Measurements from ENCODE around the gene DAGLA. TPM values are rescaled to one million over a fixed set of nuclear protein-coding genes. Genes with fewer than 3 reads are reported as not detected.

Gene DAGLA
- total and polyA plus RNA-seq, 2 of the 13 experiments (the other 11 are each of a cell fraction or from before 2014, with no cell fraction given) = 2.6 to 3.9 TPM

- TF ChIP-seq ZNF335 (CRISPR knock-in tag; IDR thresholded peaks at IDR 0.05) (no peak), ZNF337 (CRISPR knock-in tag; IDR thresholded peaks at IDR 0.05; ENCODE audit: borderline replicate concordance, low read depth) (no peak), IRX3 (CRISPR knock-in tag; IDR thresholded peaks at IDR 0.05; ENCODE audit: borderline replicate concordance, low read depth) (no peak)
Measured at GRCh38 chr11:61769169-61769920, 89.2 kb downstream of the DAGLA start (continued).

- Histone ChIP-seq H3K4me2 (ENCODE audit: low read depth, low read length) (peak overlapping the region; percentile 91), H3K27ac (ENCODE audit: extremely low read length, insufficient read depth, low read length) (peak overlapping the region; percentile 91)
- CTCF ChIA-PET (ENCODE audit: low intra/inter-chr PET ratio, low total read pairs) = interaction anchor here (1.1 to 2.7 kb wide), 4 partner anchors 13 to 22 kb away, joined by 3 to 47 read pairs (median 16); partner anchors contain the start of gene MYRF
Measured at GRCh38 chr11:61769946-61770683, 89.9 kb downstream of the DAGLA start.

More at GRCh38 chr11:61769946-61770683, 89.9 kb downstream of the DAGLA start:
- TF ChIP-seq LBX2 (CRISPR knock-in tag; IDR thresholded peaks at IDR 0.05; ENCODE audit: borderline replicate concordance) (no peak), ZNF543 (CRISPR knock-in tag; IDR thresholded peaks at IDR 0.05) (no peak), MAX (IDR thresholded peaks at IDR 0.05) (0 out of 2 replicates have a peak, but pooled peaks have one; percentile 9), MEIS1 (CRISPR knock-in tag; IDR thresholded peaks at IDR 0.05; ENCODE audit: borderline replicate concordance) (no peak), SP5 (CRISPR knock-in tag; IDR thresholded peaks at IDR 0.05; ENCODE audit: borderline replicate concordance, low read depth) (0 out of 2 replicates have a peak, but pooled peaks have one; percentile 0), TFE3 (CRISPR knock-in tag; IDR thresholded peaks at IDR 0.05) (0 out of 2 replicates have a peak, but pooled peaks have one; percentile 0), ZFP36 (IDR thresholded peaks at IDR 0.05; ENCODE audit: borderline replicate concordance, low read depth, low read length, partially characterized antibody) (no peak), RCOR2 (CRISPR knock-in tag; IDR thresholded peaks at IDR 0.05) (0 out of 2 replicates have a peak, but pooled peaks have one; percentile 3), ZNF549 (CRISPR knock-in tag; IDR thresholded peaks at IDR 0.05) (no peak), CHD4 (IDR thresholded peaks at IDR 0.05; ENCODE audit: borderline replicate concordance, low read length) (no peak)
- TF ChIP-seq, protein P1, sequence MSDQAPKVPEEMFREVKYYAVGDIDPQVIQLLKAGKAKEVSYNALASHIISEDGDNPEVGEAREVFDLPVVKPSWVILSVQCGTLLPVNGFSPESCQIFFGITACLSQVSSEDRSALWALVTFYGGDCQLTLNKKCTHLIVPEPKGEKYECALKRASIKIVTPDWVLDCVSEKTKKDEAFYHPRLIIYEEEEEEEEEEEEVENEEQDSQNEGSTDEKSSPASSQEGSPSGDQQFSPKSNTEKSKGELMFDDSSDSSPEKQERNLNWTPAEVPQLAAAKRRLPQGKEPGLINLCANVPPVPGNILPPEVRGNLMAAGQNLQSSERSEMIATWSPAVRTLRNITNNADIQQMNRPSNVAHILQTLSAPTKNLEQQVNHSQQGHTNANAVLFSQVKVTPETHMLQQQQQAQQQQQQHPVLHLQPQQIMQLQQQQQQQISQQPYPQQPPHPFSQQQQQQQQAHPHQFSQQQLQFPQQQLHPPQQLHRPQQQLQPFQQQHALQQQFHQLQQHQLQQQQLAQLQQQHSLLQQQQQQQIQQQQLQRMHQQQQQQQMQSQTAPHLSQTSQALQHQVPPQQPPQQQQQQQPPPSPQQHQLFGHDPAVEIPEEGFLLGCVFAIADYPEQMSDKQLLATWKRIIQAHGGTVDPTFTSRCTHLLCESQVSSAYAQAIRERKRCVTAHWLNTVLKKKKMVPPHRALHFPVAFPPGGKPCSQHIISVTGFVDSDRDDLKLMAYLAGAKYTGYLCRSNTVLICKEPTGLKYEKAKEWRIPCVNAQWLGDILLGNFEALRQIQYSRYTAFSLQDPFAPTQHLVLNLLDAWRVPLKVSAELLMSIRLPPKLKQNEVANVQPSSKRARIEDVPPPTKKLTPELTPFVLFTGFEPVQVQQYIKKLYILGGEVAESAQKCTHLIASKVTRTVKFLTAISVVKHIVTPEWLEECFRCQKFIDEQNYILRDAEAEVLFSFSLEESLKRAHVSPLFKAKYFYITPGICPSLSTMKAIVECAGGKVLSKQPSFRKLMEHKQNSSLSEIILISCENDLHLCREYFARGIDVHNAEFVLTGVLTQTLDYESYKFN (CRISPR knock-in tag; conservative IDR thresholded peaks at IDR 0.05) = peak; percentile 59; the same call in 1 of the 2 replicates
- Histone ChIP-seq H3K9me3 (ENCODE audit: low read length) (no peaks in the 10 kb centered on the region), H3K4me1 (ENCODE audit: insufficient read depth, low read length) (peaks cover 73% of the 10 kb centered on the region), H3K27me3 (ENCODE audit: control insufficient read depth in 1 of 2, insufficient read depth in 2 of 2, low read length in 2 of 2) (no peaks in the 10 kb centered on the region; a peak in 1 of 5 replicates), H3K36me3 (replicated peaks in 1 of 2; ENCODE audit: control insufficient read depth in 1 of 2, insufficient read depth in 2 of 2, low read length in 2 of 2) (peaks cover 2 to 4% of the 10 kb centered on the region in 2 experiments; a peak in 1 of 5 replicates), H3K9ac (ENCODE audit: insufficient read depth, low read depth, low read length) (peak overlapping the region; percentile 76), H3K79me2 (ENCODE audit: insufficient read depth, low read length) (no peaks in the 10 kb centered on the region), H3K4me3 (replicated peaks in 1 of 3; ENCODE audit: insufficient read depth in 1 of 3, low read depth in 2 of 3, low read length in 3 of 3) (peak overlapping the region in 2 of 3 experiments; percentile 56 to 66; a peak in 5 of 6 replicates), H2AFZ (ENCODE audit: low read length) (no peak overlapping the region), H4K20me1 (ENCODE audit: insufficient read depth, low read length) (no peaks in the 10 kb centered on the region)
- in situ Hi-C loops (cut with HindIII; ENCODE audit: extremely low pct_ligation_motif_present, low pct_unique_long_range_greater_than_20kb) (no loop called here), intact Hi-C loops (cut with micrococcal nuclease; ENCODE audit: unreplicated experiment) (loop anchor here (2.0 kb wide), 1 partner anchor 21 kb away; no protein-coding TSS in a partner anchor)
- DNase-seq (ENCODE audit: low spot score) (no peak), ATAC-seq (peak; percentile 12), FAIRE-seq (no peak)
- 79% methylated on average over 12 of the region's 20 CpGs for WGBS (ENCODE audit: low lambda C conversion rate)
- POLR2A ChIA-PET = interaction anchor here (0.6 to 5.5 kb wide), 13 partner anchors 14 to 198 kb away, joined by 3 to 92 read pairs (median 6); partner anchors contain the start of genes FEN1, MYRF and TMEM258
- BruUV-seq (replicated peaks) = no TSS peak
